Measurements from ENCODE around the gene AP2B1.

Gene AP2B1

GRCh38 chr17:35731917-35732805 is 145.0 kb downstream of the AP2B1 start:
- DNase-seq, result no peak

GRCh38 chr17:35732806-35733136 is 145.6 kb downstream of the AP2B1 start:
- DNase-seq, result no peak

- no peak for DNase-seq
These were observed 146.2 kb downstream of the AP2B1 start for GRCh38 chr17:35733366-35733765.

- no peak for DNase-seq
These were observed 147.3 kb downstream of the AP2B1 start for GRCh38 chr17:35734396-35734795.

GRCh38 chr17:35735036-35735805 is 148.1 kb downstream of the AP2B1 start:
- DNase-seq, result no peak

- no peak for DNase-seq
These were observed 149.1 kb downstream of the AP2B1 start for GRCh38 chr17:35736236-35736635.

GRCh38 chr17:35738519-35739133 is 151.5 kb downstream of the AP2B1 start:
- DNase-seq, result no peak

GRCh38 chr17:35740216-35740615 is 153.1 kb downstream of the AP2B1 start:
- no peak for DNase-seq

- DNase-seq, result peak; percentile 21
These were observed 154.1 kb downstream of the AP2B1 start for GRCh38 chr17:35740997-35741931.

GRCh38 chr17:35742496-35742895 is 155.4 kb downstream of the AP2B1 start:
- no peak for DNase-seq

- DNase-seq, result no peak
These were observed 155.9 kb downstream of the AP2B1 start for GRCh38 chr17:35742896-35743477.

GRCh38 chr17:35743626-35744328 is 156.7 kb downstream of the AP2B1 start:
- no peak for DNase-seq

- no peak for DNase-seq
These were observed 157.7 kb downstream of the AP2B1 start for GRCh38 chr17:35744830-35745229.

GRCh38 chr17:35745246-35745645 is 158.1 kb downstream of the AP2B1 start:
- no peak for DNase-seq

GRCh38 chr17:35745749-35746320 is 158.7 kb downstream of the AP2B1 start:
- DNase-seq, result no peak

GRCh38 chr17:35747540-35748017 is 160.5 kb downstream of the AP2B1 start:
- peak; percentile 71 for DNase-seq

- no peak for DNase-seq
These were observed 161.3 kb downstream of the AP2B1 start for GRCh38 chr17:35748341-35748841.

- no peak for DNase-seq
These were observed 161.9 kb downstream of the AP2B1 start for GRCh38 chr17:35748979-35749378.

- no peak for DNase-seq
These were observed 162.7 kb downstream of the AP2B1 start for GRCh38 chr17:35749560-35750412.

Measured in NCI-H2107 (cell line).